HG02884 (cell line): ENCODE data around the gene SLC6A3.
"Not testable (repeated sequence)": the region's sequence is repeated elsewhere in the genome, so short reads cannot be mapped to it uniquely, and the experiment has no call there.

ENCODE experiments used
- ATAC-seq: cut with Tn5 transposase; IDR thresholded peaks from one replicate; pipeline ENCODE4 v1.9.1; 2021; ENCODE audit warnings: mild to moderate bottlenecking, moderate library complexity; ENCODE audit not compliant: unreplicated experiment

The SLC6A3 gene

DNA sequence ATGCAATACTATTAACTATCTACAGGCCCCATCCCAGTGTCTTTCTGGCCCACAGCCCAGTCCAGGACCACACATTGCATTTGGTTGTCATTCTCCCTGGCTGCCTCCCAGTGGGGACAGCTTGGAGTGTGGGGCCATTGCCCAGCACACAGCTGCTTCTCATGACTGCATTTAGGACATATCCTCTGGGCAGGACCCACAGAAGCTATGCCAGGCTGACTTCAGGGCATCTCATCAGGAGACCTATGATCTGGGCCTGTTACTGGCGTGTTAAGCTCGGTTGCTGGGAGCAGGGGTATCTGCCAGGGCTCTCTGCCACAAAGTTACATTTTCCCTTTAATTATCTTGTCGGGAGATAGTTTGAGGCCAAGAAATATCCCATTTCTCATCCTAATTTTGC is 68.3 kb downstream of the SLC6A3 start:
- ATAC-seq, result no peak

DNA sequence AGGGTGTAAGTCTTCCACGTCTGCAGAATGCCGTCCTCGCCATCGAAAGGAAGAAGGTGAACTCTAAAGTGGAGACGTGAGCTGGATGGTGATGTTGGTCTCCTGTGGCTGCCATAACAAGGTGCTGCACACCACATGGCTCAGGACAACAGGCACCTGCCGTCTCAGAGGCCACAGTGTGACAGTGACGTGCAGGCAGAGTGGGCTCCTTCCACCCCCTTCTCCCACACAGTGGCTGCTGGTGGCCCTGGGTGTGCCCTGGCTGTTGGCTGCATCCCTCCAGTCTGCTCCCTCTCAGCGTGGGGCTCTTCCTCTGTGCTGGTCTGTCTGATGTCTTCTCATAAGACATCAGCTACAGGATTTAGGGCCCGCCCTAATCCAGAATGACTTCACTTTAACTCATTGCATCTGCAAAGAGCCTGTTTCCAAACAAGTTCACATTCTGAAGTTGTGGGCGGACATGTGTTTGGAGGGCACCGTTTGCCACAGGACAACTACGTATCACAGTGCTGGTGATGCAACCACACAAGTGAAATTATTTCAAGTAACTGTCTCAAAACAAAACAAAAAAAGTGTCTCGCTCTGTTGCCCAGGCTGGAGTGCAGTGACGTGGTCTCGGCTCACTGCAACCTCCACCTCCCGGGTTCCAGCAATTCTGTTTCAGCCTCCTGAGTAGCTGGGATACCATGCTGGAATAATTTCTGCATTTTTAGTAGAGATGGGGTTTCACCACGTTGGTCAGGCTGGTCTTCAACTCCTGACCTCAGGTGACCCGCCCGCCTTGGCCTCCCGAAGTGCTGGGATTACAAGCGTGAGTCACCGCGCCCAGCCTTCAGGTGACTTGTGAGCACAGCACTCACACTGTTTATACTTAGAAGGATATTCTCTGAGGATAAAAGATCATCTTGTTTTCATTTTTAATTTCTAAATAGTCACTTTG is 69.1 kb downstream of the SLC6A3 start:
- ATAC-seq, result no peak

DNA sequence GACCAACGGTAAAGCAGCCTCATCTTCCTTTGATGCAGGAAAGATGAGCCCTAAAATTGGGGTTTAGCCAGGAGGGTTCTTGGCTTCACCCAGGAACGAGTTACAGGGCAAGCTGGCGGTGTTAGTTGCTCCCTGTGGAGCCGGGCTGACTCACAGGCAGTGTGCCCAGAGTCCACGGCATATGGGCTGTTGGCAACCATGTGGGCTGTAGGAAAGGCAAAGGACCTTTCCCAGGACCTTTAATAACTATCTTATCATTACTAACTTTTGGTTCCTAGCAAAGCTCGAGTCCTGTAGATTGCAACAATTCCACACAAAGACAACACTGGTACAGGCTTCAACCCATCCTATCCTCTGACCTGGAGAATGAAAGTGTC is 70.6 kb downstream of the SLC6A3 start:
- ATAC-seq, result no peak

DNA sequence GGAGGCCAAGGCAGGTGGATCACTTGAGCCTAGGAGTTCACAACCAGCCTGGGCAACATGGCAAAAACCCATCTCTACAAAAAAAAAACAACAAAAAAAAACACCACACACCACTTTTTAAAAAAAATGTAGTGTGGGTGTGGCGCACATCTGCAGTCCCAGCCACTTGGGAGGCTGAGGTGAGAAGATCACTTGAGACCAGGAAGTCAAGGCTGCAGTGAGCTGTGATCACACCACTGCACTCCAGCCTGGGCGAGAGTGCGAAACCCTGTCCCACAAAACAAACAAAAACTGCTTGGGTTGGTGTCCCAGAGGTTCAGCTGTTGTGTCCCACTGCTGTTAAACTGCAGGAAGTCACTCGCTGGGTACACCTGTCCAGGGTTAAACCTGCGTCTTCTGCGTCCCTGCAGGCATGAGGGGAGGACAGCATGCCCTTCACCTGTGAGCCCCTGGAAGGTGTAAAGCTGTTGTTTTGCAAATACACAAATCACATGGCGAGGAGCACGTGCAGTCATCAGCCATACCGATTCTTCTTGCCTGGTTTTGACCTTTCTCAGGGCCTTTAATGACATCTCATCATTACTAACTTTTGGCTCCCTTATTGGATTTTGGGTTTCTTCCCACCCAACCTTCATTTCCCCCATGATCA is 71.1 kb downstream of the SLC6A3 start:
- ATAC-seq, result no peak

DNA sequence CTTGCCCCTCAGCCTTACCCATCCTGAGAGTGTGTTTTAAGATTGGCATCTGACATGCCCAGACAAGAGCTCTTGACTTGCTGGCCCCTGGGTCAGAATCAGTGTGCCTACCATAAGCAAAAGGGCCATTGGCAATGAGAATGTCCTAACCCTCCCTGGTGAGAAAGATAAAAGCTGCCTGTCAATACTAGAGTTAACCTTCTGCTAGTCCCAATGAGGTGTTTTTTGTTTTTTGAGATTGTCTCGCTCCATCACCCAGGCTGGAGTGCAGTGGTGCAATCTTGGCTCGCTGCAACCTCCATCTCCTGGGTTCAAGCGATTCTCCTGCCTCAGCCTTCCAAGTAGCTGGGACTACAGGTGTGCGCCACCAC is 73.3 kb downstream of the SLC6A3 start:
- ATAC-seq, result not testable (repeated sequence)

DNA sequence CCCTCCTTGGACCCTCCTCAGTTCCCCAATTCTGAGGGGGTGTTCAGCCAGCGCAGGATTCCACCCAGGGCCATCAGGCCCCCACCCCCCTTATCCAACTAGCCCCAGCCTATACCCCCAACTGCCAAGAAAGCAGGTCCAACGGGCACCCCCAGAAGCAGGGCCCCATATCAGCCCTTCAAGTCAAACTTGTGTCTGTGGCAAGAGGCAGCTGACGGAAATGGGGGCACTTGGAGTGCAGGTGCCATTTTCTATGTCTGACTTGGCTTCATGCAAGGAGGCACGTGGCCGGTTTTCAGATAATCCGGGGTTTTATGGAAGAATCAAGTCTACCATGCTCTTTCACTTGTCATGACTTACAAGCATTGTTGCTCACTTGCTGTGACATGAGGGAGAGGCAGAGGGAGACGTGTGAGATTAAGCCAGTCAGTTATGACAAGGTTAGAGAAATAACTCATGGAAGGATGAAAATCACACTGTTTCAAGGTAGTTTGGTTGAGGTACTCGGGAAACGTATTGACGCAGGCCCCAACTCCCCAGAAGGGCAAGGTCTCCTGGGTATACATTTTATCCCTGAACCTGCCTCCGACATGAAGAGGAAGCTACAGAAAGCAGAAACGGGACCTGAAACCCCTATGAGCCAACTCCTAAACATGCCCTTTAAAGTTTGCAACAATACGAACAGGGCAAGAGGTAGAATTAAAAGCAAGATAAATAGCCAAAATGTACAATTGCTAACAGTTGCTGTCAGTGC is 73.8 kb downstream of the SLC6A3 start:
- no peak for ATAC-seq

DNA sequence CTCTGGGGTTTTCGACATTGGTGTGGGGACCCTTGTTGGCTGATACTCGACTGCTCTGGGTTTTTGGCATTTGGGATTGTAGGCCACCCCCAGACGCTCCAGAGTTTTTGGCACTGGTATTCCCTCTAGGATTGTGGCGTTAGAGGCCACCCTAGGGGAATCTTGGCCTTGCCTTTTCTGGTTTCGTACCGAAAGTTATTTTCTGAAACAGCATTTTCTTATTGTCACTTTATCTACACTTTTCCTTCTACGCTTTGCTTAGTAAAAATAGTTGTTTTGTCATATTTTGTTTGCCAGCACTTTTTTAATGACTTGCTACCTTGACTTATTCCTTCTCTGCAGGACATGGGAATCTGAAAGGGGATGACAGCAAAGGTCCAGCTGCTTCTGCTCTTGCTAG is 75.2 kb downstream of the SLC6A3 start:
- no peak for ATAC-seq

DNA sequence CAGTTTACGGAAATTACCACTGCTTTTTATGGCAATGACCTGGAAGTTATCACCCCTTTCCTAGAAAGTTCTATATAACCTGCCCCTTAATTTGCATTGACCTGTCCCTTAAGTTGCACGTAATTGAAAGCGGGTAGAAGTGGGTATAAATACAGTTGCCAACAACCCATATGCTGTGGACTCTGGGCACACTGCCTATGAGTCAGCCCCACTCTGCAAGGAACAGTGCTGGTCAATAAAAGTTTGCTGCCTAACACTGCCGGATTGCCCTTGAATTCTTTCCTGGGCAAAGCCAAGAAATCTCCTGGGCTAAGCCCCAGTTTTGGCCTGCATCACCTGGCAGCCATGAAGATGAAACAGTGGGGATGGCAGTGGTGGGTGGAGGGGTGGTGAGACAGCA is 76.5 kb downstream of the SLC6A3 start:
- no peak for ATAC-seq

DNA sequence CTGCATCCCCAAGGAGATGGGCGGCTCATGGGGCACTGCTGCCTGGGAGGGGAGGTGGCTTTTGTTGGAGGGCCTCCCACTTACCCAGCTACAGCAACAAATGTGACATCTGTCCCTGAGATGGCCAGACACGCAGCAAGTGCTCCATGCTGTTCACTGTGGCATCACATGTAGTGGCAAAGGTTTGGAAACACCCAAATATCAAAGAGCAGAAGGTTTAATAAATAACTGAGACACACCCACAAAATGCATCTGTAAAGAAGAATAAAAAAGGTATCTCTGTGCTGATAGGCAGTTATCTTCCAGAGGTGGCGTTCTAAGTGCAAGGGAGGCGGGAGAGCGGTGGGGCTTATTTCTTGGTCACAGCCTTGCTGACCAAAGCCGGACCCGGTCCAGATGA is 77.0 kb downstream of the SLC6A3 start:
- ATAC-seq, result no peak

DNA sequence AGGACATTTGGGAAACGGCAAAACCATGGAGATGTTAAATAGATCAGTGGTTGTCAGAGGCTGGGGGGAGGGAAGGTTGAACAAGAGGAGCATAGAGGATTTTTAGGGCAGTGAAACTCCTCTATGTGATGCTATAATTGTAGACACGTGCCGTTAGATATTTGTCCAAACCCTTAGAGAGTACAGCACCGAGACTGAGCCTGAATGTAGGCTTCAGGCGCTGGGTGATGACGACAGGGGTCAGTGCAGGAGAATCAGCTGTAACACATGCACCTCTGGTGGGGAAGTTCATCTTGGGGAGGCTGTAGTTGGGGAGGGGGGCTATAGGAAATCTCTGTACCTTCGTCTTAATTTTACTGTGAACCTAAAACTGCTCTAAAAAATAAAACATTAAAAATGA is 78.1 kb downstream of the SLC6A3 start:
- ATAC-seq, result no peak

DNA sequence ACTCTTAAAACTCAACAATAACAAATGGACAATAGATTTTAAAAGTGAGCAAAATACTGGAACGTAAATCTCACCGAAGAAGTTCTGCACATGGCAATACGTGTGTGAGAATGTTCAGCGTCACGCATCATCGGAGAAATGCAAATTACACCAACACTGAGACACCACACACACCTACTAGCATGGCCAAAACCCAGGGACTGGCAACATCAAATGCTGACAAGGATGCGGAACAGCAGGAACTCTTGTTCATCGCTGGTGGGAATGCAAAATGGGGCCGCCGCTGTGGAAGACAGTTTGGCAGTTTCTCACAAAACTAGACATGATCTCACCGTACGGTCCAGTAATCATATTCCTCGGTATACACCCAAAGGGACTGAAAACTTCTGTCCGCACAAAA is 78.7 kb downstream of the SLC6A3 start:
- no peak for ATAC-seq

DNA sequence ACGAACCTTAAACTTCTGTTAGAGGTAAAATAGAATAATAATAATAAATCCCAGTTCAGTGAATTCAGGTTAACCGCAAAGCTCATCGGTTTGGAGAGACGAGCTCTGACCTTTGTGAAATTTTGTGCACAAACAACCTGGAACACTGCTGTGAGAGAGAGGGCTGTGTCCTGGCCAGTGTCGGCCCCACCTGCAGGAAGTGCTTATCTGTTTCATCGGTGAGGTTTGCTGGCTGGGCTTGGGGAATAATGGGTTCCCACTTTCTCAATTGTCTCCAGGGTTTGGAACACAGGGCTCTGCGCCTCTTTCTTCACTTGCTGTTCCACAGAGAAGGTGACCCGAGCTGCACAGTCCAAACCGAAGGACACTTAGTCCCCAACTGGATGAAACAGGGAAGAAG is 81.0 kb downstream of the SLC6A3 start:
- ATAC-seq, result no peak

DNA sequence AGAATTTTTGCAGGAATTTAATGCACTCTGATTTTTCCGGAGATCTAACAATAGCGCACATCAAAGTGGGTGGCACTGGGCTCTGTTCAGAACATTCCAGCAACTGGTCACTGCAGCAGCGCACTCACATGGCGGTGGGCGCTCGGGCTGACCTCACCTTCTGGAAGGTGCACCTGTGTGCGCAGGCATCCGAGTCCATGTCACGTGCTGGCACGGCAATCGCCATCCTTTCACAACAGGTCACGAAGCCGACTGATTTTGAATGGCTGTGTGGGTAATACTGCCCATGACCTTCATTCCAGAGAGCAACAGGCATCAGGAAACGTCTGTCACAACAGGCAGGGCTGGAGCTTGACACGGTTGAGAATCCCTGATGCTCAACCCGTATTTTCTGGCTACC is 81.7 kb downstream of the SLC6A3 start:
- no peak for ATAC-seq

DNA sequence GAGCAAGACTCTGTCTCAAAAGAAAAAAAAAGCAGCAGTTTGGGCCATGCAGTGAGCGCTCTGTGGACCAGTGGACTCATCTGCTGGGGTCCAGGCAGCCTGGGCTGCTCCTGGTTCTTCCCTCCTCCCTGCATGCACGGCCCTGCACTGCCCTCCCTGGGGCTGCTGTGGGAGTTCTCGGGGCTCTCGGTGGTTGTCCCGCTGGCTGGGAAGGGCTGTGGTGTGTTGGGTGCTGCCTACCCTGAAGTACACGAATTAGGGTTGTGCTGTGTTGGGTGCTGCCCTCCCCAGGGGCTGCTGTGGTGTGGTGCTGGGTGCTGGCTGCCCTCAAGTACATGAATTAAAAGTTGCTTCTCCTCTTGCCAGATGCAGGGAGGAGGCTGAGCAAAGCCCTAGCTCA is 82.1 kb downstream of the SLC6A3 start:
- no peak for ATAC-seq

DNA sequence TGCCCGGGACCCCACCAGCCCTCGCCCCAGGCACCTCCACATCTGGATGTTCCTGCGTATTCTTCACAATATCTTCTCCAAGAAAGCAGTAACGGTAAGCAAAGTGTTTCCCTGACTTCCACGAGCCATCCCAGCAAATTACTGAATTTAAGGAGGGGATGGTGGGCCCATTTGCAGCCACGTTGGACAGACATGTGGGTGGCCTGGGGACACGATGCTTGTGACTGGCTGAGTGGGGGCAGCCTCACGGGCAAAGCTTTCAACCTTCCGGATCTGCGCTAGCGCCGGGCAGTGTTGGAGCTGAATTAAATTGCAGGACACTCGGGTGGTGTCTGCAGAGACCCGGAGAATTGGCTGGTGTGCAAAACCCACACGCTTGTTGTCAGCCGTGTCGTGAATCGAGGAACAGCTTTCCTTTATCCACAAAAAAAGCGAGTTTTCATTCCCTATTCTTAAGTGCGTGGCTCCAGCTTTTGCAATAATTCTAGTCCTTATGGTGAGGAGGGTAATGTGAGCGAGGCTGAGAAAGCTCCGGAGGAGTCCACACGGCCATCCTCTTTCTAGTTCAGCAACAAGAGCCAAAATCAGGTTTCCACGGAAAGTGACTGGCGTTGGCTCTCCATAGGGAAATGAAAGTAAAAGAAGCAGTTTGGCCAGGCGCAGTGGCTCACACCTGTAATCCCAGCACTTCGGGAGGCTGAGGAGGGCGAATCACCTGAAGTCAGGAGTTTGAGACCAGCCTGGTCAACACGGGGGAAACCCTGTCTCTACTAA is 82.8 kb downstream of the SLC6A3 start:
- no peak for ATAC-seq

DNA sequence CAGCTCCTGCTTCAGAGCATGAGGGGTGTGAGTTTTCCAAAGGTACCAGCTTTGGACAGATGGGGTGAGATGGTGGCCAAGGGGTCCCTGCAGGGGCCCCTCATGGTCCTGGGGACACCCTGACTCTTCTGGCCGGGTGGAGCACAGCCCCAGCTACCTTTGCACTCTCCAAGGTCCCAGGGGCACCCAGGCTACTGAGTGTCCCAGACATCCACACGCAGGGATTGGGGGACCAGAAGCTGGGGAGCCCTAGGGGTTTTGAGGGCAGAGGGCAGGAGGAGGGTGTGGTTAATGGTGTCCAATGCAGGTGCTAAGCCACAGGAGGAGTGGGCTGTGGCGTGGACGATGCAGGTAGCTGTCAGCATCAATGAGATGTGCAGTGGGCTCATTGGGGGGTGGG is 84.4 kb downstream of the SLC6A3 start:
- ATAC-seq, result no peak

DNA sequence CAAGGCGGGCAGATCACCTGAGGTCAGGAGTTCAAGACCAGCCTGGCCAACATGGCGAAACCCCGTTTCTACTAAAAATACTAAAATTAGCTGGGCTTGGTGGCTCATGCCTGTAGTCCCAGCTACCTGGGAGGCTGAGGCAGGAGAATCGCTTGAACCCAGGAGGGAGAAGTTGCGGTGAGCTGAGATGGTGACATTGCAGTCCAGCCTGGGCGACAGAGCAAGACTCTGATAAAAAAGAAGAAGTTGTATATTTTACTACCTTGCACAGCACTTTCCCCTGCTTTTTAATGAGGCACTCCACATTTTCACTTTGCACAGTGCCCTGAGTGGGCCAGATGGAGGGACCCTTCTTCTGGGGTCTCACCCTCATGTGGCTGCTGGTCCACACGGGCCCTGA is 84.9 kb downstream of the SLC6A3 start:
- ATAC-seq, result not testable (repeated sequence)

DNA sequence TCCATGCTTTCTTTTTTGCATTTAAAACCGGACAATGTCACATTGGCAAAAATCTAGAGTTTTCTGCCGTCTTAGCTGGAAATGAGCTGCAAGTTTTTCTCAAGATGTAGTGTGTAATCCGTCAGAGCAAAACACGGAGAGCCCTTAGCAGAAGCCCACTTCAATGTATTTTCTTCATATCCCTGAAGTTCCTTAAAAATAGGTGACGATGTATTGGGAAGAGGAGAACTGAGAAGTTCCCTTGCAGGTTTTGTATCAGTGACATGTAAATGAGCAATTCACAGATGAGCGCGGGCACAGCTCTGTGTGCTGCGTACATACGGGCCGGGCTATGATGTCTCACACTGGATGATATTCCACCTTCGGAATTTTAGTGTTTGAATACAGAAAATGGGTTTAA is 85.5 kb downstream of the SLC6A3 start:
- ATAC-seq, result no peak

DNA sequence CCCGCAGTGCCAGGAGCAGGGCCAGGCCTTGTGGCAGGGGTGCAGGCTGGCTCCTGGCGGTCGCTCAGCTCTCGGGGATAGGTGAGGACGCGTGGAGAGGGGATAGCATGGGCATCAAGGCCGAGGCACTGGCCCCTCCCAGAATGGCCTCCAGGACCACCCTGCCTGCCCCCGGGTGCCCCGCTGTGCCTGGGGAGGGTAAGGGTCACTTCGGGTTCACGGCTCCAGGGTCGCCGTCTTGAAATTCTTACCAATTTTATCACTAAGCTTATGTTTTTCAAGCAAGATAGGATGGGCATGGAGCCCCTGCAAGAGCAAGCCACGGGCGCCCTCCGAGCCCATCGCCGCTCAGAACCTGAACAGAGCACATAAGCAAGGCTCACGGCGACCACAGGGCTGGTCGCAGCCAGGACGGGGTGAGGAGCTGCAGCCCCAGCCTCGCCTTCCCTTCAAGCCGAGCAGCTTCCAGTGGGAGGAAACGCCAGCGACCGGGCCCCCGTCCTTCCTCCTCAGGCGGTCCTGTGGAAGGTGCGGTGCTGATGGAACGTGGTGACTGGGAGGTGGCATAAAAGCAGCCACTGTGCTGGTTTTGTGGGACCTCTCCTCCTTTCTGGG is 86.1 kb downstream of the SLC6A3 start:
- no peak for ATAC-seq

DNA sequence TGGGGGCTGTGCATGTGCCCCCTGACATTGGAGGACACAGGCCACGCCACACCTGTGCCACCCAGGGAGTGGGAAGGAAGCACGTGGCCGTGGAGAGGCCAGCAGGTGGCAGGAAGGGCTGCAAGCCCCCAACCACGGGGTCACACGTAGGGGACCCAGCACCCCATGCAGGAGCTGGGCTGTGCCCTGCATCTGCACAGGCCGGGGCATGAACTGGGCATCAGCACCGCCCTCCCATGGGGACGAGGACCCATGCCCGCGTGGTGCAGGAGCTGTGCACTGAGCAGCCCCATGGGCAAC is 86.6 kb downstream of the SLC6A3 start:
- no peak for ATAC-seq
